ENCODE data around the gene BCL2L1.

DNA sequence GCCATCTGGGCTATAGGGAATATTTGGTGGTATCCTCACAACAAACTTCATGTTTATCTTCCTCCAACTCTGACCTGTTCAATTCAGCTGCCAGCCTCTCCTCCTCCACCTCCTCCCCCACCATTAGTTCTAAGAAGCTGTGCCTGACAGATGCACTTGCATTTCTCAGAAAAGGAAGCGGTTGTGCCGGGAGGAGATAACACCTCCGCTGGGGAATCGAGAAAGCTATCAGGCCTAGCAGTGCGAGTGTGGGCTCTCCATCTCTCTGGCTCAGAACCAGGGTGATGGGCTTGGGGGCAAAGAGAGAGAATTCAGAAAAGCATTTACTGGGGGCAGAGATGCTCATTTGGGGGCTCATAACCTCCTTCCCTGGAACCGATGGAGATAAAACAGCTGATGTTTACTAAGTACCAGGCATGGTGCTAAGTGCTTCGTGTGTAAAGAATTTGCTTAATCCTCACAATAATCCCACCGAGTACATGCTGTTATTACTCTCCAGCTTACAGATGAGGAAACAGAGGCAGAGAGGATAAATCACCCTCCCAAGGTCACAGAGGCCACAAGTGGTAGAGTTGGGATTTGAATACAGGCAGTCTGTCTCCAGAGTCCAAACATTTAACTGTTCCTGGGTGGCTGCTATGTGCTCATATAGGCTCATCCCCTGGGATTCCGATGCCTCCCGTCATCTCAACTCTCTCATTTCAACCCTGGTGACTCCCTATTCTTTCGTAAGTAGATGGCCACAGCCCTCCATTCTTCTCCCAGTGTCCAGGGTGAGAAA is 46.6 kb downstream of the BCL2L1 start:
- TF ChIP-seq POLR2A (IDR thresholded peaks at IDR 0.05; ENCODE audit: low read depth, low read length), result no peak
- TF ChIP-seq TAF1 (IDR thresholded peaks at IDR 0.05; ENCODE audit: borderline replicate concordance, low read depth, low read length), result no peak

All from GM12892 (cell line).